Thoracic aorta (tissue), 2 donors: ENCODE measurements around the gene ANO7. TPM values are rescaled to one million over a fixed set of nuclear protein-coding genes. Genes with fewer than 3 reads are reported as not detected.

Experiments
- ATAC-seq: fragments of 150-250 bp; one replicate; pipeline ENCODE4 v1.8.0; 2017; ENCODE audit warnings: low read depth; ENCODE audit not compliant: insufficient number of reproducible peaks, low FRiP score
- DNase-seq: peaks from one replicate; pipeline ENCODE4 v3.0.0-alpha.2; 2020; ENCODE audit warnings: low spot score
- H3K27ac ChIP-seq, 2 donors: fragments of 200-600 bp; sonication (generic); 1 replicate in 1 of 2; 2 replicates in 1 of 2; pipeline ENCODE4 v1.5.1; 2016; ENCODE audit warnings: mild to moderate bottlenecking in 2 of 2, moderate library complexity in 2 of 2
- H3K27me3 ChIP-seq: fragments of 200-600 bp; sonication (generic); replicated peaks from 2 replicates; pipeline ENCODE4 v1.6.0; 2016; ENCODE audit warnings: mild to moderate bottlenecking; ENCODE audit not compliant: insufficient read depth
- H3K36me3 ChIP-seq: fragments of 200-600 bp; sonication (generic); one replicate; pipeline ENCODE4 v1.5.1; 2016
- H3K4me1 ChIP-seq, 2 donors: fragments of 200-600 bp; sonication (generic); 1 replicate in 1 of 2; 2 replicates in 1 of 2; pipeline versions ENCODE4 v1.5.1 to v1.6.0; 2016; ENCODE audit warnings: low read depth in 2 of 2, mild to moderate bottlenecking in 1 of 2; ENCODE audit not compliant: control insufficient read depth in 1 of 2
- H3K4me3 ChIP-seq: fragments of 200-600 bp; sonication (generic); 2 replicates; pipeline ENCODE4 v1.5.1; 2016; ENCODE audit warnings: mild to moderate bottlenecking
- H3K9me3 ChIP-seq: fragments of 200-600 bp; sonication (generic); 2 replicates; pipeline ENCODE4 v1.5.1; 2016
- CTCF ChIP-seq: fragments of 200-600 bp; sonication (generic); IDR thresholded peaks from one replicate; pipeline ENCODE4 v1.5.1; 2019; ENCODE audit warnings: antibody characterized with exemption
- total RNA-seq, 2 donors: library from RNA; depleted of rRNA; stranded (reverse); fragments of >200 nt; gene quantifications; one replicate each; pipeline versions ENCODE4 v1.1.0 to v1.2.3, GENCODE V29; 2016

Gene ANO7
- total RNA-seq, 2 donors from 2014 or later: 0.27 to 1.2 TPM

DNA sequence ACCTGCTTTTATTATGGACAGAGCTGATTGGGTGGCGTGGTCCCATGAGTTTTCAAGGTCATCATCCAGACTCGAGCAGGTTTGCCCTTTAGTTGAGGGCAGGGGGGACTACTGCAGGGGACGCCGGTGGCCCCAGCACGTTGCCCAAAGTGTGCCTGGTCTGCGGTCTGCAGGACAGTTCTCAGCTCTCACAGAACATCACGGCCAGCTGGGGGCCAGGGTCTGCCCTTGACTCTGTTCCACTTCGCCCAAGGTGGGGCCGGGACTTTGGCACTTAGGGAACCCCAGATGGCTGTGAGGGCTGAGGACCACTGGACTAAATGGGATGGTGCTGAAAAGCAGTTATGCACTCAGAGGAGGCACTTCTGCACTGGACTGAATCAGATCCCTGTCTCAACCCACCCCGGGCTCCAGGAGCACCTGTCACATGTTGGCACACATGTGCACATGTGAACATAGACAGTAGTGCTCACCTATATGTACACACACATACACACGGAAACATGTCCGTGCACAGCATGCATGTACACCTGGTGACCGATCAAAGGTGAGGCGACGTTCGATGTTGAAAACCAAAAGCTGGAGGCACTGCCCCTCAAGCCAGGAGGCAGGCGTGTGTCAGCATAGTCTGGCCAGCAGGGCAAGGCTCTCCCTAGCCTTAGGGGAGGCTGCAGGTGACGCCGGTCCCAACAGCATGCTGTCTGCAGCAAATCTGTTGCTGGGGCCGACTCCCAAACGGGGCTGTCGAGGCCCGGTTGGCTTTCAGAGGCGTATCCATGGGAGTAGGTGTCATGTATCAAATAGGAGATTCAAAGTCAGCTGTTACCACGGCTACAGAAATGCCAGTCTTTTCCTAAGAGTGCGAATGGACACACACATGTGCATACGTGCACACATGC is 10.2 kb downstream of the ANO7 start:
- no peak for TF ChIP-seq CTCF
- DNase-seq: no peak

DNA sequence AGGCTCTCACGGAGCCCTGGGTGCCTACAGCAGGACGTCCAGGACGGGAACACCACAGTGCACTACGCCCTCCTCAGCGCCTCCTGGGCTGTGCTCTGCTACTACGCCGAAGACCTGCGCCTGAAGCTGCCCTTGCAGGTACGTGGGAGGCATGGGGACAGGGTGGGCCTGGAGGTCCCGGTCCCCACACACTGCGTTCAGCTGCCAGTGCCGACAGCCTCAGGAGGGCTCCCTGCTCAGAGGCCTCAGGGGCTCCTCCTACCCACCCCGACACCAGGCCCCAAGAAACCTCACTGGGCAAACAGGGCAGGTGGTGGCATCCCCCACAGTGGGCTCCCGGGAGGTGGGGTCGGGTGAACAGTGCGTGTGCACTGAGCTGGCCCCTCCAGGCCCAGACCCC is 10.8 kb downstream of the ANO7 start:
- H3K4me3 ChIP-seq: no peak overlapping the region
- DNase-seq (no peak), ATAC-seq (no peak)
- no peak for TF ChIP-seq CTCF
- H3K36me3 ChIP-seq: no peaks in the 10 kb centered on the region
- H3K27me3 ChIP-seq: no peaks in the 10 kb centered on the region
- no peaks in the 10 kb centered on the region for H3K9me3 ChIP-seq
- H3K27ac ChIP-seq: no peak overlapping the region
- no peaks in the 10 kb centered on the region for H3K4me1 ChIP-seq

More for the DNA sequence above, 10.2 kb downstream of the ANO7 start:
- Histone ChIP-seq H3K27me3 (no peaks in the 10 kb centered on the region), H3K4me1 (no peaks in the 10 kb centered on the region), H3K36me3 (no peaks in the 10 kb centered on the region), H3K9me3 (no peaks in the 10 kb centered on the region), H3K27ac (no peak overlapping the region), H3K4me3 (no peak overlapping the region)
- ATAC-seq: no peak

GRCh38 chr2:241199897-241200821 is 11.7 kb downstream of the ANO7 start:
- TF ChIP-seq CTCF: no peak
- Histone ChIP-seq H3K27ac (no peak overlapping the region), H3K4me3 (no peak overlapping the region), H3K27me3 (no peaks in the 10 kb centered on the region), H3K4me1 (no peaks in the 10 kb centered on the region), H3K36me3 (no peaks in the 10 kb centered on the region), H3K9me3 (no peaks in the 10 kb centered on the region)
- ATAC-seq: no peak
- DNase-seq: no peak

GRCh38 chr2:241200822-241201395 is 12.4 kb downstream of the ANO7 start:
- no peak for DNase-seq

More at GRCh38 chr2:241200822-241201395, 12.4 kb downstream of the ANO7 start:
- no peaks in the 10 kb centered on the region for H3K4me1 ChIP-seq
- TF ChIP-seq CTCF: no peak
- H3K9me3 ChIP-seq: no peaks in the 10 kb centered on the region
- H3K36me3 ChIP-seq: no peaks in the 10 kb centered on the region
- no peak for ATAC-seq
- H3K27ac ChIP-seq: no peak overlapping the region
- H3K4me3 ChIP-seq: no peak overlapping the region
- no peaks in the 10 kb centered on the region for H3K27me3 ChIP-seq
